Left ventricle myocardium inferior (tissue), 1 donor: ENCODE results near the gene PDRG1. TPM values are rescaled to one million over a fixed set of nuclear protein-coding genes. Genes with fewer than 3 reads are reported as not detected.

ENCODE experiments used
- DNase-seq: peaks from one replicate; pipeline ENCODE4 v3.0.0-alpha.2; 2020
- H3K27ac ChIP-seq: fragments of 200-600 bp; replicated peaks from 2 replicates; pipeline ENCODE4 v1.8.0; 2021
- H3K27me3 ChIP-seq: fragments of 200-600 bp; 2 replicates; pipeline ENCODE4 v1.8.0; 2021; ENCODE audit warnings: low read depth
- H3K36me3 ChIP-seq: fragments of 200-600 bp; 2 replicates; pipeline ENCODE4 v1.8.0; 2021
- H3K4me1 ChIP-seq: fragments of 200-600 bp; 2 replicates; pipeline ENCODE4 v1.8.0; 2021
- H3K4me3 ChIP-seq: fragments of 200-600 bp; 2 replicates; pipeline ENCODE4 v1.8.0; 2021; ENCODE audit warnings: mild to moderate bottlenecking, moderate library complexity
- H3K9me3 ChIP-seq: fragments of 200-600 bp; replicated peaks from 2 replicates; pipeline ENCODE4 v1.8.0; 2021
- intact Hi-C: fragments of 100-400 bp; cut with micrococcal nuclease; formaldehyde crosslinking; loops from one replicate; pipeline ENCODE4 v1.11.0; 2022
- long read RNA-seq: library from polyadenylated mRNA; unstranded; transcript quantifications from one replicate; pipeline ENCODE4 v2.0.0, GENCODE V29; 2021
- total RNA-seq: library from RNA; stranded (reverse); fragmentation: NEBNext Ultra II Directional; extraction: Animal tissue kit (Norgen Biotek cat#: 25700); gene quantifications from one replicate; pipeline ENCODE4 v1.2.1, GENCODE V29; 2021
- TF ChIP-seq, protein P1 (sequence below): fragments of 200-600 bp; IDR thresholded peaks from 2 replicates; pipeline ENCODE4 v1.8.0; 2021; ENCODE audit warnings: antibody characterized with exemption, mild to moderate bottlenecking, borderline replicate concordance
- donor health status: DM: no; HTN: yes; CAD: no; lungs with severe emphysema.

PDRG1 gene
- 10.4 TPM for total RNA-seq
- long read RNA-seq, transcript PDRG1-201 (5 exons, 1,998 nt): major isoform, 16 of 19 reads
- long read RNA-seq, partial matches to known transcripts: 1 of 19 reads
- long read RNA-seq, other reads (novel, unspliced or antisense): 2 of 19 reads

DNA sequence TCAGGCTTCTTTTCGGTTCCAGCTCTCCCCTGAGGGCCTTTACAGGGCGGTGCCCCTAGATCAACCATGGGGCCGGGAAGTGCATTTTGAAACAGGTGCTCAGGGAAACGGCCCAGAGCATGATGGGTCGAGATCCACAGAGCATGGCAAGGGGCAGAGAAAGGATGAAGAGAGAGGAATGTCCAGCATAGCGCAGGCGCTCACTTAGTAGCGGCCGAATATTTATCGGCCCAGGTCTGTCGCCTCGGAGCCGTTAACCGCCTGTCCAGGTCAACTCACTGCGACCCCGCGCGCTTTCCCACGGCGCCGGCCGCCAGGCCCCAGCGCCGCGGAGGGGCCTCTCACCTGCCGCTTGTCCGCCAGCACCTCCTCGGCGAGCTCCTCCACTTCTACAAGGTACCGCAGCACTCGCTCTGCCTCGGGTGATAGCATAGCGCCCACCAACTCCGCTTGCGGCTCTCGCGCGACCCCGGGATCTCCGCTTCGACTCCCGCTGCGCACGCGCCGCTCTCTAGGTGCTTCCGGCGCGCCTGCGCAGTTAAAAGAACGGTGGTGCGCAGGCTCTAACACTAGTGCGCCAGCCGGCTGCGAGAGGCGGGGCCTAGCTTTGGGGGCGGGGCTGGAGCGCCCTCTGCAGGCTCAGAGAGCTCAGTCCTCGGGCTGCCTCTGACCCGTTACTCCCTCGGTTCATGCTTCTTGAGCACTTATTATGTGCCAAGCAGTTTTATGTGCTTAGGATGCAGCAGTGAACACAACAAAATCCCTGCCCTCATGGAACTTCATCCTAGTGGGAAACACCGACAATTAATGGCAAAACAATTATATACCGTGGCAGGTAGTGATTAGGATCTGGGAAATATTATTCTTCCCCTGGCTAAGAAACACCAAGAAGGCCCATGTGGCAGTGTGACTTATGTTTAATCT lies at the start of gene PDRG1:
Gene PDRG1, minus strand, starts transcription at position 517 of the 924 bp plus-strand sequence. Its CDS starts 85 bp downstream, at position 432.
- TF ChIP-seq, protein P1, sequence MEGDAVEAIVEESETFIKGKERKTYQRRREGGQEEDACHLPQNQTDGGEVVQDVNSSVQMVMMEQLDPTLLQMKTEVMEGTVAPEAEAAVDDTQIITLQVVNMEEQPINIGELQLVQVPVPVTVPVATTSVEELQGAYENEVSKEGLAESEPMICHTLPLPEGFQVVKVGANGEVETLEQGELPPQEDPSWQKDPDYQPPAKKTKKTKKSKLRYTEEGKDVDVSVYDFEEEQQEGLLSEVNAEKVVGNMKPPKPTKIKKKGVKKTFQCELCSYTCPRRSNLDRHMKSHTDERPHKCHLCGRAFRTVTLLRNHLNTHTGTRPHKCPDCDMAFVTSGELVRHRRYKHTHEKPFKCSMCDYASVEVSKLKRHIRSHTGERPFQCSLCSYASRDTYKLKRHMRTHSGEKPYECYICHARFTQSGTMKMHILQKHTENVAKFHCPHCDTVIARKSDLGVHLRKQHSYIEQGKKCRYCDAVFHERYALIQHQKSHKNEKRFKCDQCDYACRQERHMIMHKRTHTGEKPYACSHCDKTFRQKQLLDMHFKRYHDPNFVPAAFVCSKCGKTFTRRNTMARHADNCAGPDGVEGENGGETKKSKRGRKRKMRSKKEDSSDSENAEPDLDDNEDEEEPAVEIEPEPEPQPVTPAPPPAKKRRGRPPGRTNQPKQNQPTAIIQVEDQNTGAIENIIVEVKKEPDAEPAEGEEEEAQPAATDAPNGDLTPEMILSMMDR: peak; percentile 97
- H3K36me3 ChIP-seq: peaks cover 34% of the 10 kb centered on the region
- peaks cover 21% of the 10 kb centered on the region for H3K27me3 ChIP-seq
- peak; percentile 96 for DNase-seq
- H3K4me3 ChIP-seq: peak within 1 kb of the TSS; percentile 97
- H3K9me3 ChIP-seq: peaks cover 3% of the 10 kb centered on the region
- intact Hi-C loops: loop anchor here (10.0 kb wide), 1 partner anchor 97 kb away; no protein-coding TSS in a partner anchor
- H3K27ac ChIP-seq: peak within 1 kb of the TSS; percentile 87
- H3K4me1 ChIP-seq: peaks cover 22% of the 10 kb centered on the region

DNA sequence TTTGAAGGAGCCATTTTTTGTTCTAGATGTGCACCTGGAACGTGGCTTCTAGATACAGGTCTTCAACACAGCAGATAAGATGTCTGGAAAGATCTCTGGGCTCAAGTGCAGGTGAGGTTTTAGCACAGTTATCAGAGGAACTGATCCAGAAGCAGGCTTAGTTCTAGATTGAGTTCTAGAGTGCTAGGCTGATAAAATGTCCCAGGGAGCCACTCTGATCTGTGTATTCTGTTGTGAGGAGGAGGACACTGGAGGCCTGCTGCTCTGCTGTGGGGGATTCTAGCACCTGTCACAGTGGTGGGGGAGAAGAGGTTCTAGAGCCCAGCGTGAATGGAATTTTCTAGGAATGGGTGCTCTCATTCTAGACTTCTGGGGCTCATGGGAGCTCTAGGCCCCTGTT lies 46.4 kb upstream of the PDRG1 start:
- no peak overlapping the region for H3K4me3 ChIP-seq
- no peak overlapping the region for H3K27ac ChIP-seq
- peaks cover 5% of the 10 kb centered on the region for H3K4me1 ChIP-seq
- no peak for DNase-seq
- no peaks in the 10 kb centered on the region for H3K9me3 ChIP-seq
- no peaks in the 10 kb centered on the region for H3K36me3 ChIP-seq
- H3K27me3 ChIP-seq: peaks cover 43% of the 10 kb centered on the region
- intact Hi-C loops: no loop called here
- TF ChIP-seq, protein P1: no peak

DNA sequence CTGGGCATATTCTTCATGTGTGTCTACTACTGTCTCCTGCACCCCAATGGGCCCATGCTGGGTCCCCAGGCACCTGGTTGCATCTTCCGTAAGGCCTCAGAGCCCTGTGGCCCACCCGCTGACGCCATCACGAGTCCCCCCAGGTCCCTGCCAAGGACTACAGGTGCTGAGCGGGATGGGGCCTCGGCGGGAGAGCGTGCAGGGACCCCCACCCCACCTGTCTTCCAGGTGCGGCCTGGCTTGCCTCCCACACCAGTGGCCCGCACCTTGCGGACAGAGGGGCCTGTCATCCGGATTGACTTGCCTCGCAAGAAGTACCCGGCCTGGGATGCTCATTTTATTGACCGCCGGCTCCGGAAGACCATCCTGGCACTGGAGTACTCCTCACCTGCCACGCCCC lies 45.1 kb upstream of the PDRG1 start:
- H3K9me3 ChIP-seq: no peaks in the 10 kb centered on the region
- intact Hi-C loops: no loop called here
- peaks cover 51% of the 10 kb centered on the region for H3K27me3 ChIP-seq
- no peak for DNase-seq
- H3K4me3 ChIP-seq: no peak overlapping the region
- H3K4me1 ChIP-seq: peaks cover 5% of the 10 kb centered on the region
- no peak overlapping the region for H3K27ac ChIP-seq
- TF ChIP-seq, protein P1: no peak
- no peaks in the 10 kb centered on the region for H3K36me3 ChIP-seq

DNA sequence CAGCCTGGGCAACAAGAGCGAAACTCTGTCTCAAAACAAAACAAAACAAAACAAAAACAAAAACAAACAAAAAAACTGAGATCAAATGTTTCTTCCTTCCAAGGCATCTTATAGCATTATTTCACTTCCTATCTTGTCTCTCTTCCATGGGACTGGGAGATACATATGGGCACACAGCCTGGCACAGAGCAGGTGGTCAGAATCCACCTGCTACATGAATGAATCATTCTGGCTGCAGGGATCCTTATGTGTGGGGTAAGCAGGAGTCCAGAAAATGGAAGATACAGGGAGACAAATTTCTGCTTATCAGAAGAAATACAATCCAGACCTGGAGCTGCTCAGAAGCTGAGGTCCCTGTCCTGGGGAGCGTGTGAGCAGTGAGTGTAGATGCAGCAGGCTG lies 40.2 kb upstream of the PDRG1 start:
- TF ChIP-seq, protein P1: no peak
- H3K4me1 ChIP-seq: peaks cover 5% of the 10 kb centered on the region
- H3K4me3 ChIP-seq: no peak overlapping the region
- no peaks in the 10 kb centered on the region for H3K36me3 ChIP-seq
- DNase-seq: no peak
- H3K9me3 ChIP-seq: no peaks in the 10 kb centered on the region
- peaks cover 46% of the 10 kb centered on the region for H3K27me3 ChIP-seq
- intact Hi-C loops: no loop called here
- no peak overlapping the region for H3K27ac ChIP-seq

DNA sequence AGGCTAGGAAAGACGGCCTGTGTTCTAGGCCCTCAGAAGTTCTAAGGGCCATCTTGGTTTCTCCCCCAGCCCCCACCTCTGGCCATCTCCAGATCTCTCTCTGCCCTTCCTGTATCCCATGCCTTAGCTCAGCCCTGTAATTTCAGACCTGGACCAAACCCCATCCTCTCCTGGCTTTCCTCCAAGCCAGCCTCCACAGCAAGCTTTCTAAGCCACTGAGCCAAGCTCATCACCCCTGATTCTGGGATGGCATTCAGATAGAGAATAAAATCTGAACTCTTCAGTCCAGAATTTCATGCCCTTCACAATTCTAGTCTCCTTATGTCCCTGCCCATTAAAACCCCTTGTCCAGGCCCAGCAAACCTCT lies 39.5 kb upstream of the PDRG1 start:
- no peak overlapping the region for H3K4me3 ChIP-seq
- no peaks in the 10 kb centered on the region for H3K9me3 ChIP-seq
- H3K27me3 ChIP-seq: peaks cover 38% of the 10 kb centered on the region
- intact Hi-C loops: no loop called here
- TF ChIP-seq, protein P1: no peak
- no peak overlapping the region for H3K27ac ChIP-seq
- no peak for DNase-seq
- peaks cover 5% of the 10 kb centered on the region for H3K4me1 ChIP-seq
- no peaks in the 10 kb centered on the region for H3K36me3 ChIP-seq
